A673 (cell line): ENCODE results near the gene MAP7.

ENCODE experiments used
- EZH2 ChIP-seq: fragments of 200-600 bp; sonication (generic); IDR thresholded peaks from 2 replicates; pipeline ENCODE4 v1.6.1; 2017; ENCODE audit warnings: borderline replicate concordance, low read depth, mild to moderate bottlenecking, mixed read lengths, antibody characterized with exemption, low read length; ENCODE audit not compliant: poor library complexity, severe bottlenecking
- TF ChIP-seq, protein P1 (sequence below): fragments of 300-800, 200-600 bp; sonication (generic); conservative IDR thresholded peaks from 2 replicates; pipeline ENCODE4 v1.5.1; 2017; ENCODE audit warnings: low read depth, mild to moderate bottlenecking, antibody characterized with exemption, low read length, moderate library complexity, mixed read lengths

DNA sequence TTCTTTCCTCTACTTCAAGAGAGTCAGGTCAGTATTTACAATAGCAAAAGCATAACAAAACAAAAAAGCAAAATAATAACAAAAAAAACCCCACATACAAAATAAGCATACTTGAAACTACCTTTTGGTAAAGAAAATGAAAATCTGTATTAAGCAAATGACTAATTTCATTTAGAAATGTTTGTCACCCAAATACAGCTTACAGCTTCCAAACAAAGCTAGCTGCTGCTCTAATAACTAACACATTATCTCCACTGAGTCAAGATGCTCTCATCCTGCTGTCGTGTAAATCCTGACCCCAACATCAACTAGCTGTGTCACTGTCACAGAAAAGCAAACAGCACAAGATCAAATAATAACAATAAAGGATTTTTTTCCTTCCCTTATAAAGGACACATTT lies 21.7 kb downstream of the MAP7 start:
- TF ChIP-seq, protein P1, sequence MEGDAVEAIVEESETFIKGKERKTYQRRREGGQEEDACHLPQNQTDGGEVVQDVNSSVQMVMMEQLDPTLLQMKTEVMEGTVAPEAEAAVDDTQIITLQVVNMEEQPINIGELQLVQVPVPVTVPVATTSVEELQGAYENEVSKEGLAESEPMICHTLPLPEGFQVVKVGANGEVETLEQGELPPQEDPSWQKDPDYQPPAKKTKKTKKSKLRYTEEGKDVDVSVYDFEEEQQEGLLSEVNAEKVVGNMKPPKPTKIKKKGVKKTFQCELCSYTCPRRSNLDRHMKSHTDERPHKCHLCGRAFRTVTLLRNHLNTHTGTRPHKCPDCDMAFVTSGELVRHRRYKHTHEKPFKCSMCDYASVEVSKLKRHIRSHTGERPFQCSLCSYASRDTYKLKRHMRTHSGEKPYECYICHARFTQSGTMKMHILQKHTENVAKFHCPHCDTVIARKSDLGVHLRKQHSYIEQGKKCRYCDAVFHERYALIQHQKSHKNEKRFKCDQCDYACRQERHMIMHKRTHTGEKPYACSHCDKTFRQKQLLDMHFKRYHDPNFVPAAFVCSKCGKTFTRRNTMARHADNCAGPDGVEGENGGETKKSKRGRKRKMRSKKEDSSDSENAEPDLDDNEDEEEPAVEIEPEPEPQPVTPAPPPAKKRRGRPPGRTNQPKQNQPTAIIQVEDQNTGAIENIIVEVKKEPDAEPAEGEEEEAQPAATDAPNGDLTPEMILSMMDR = no peak
- TF ChIP-seq EZH2 = no peak
